Peyer's patch (tissue), 4 donors: Measurements from ENCODE around the gene CRABP2. TPM values are rescaled to one million over a fixed set of nuclear protein-coding genes. Genes with fewer than 3 reads are reported as not detected.

Experiments used
- DNase-seq, 3 donors: peaks; one replicate each; pipeline ENCODE4 v3.0.0-alpha.2; 2017 to 2019
- H3K27ac ChIP-seq, 4 donors: fragments of 200-600 bp; sonication (generic); one replicate each; pipeline ENCODE4 v1.5.1; 2016 to 2019
- H3K27me3 ChIP-seq, 2 donors: fragments of 200-600 bp; sonication (generic); one replicate each; pipeline ENCODE4 v1.5.1; 2019
- H3K36me3 ChIP-seq, 3 donors: fragments of 200-600 bp; sonication (generic); one replicate each; pipeline ENCODE4 v1.5.1; 2016 to 2019
- H3K4me1 ChIP-seq, 4 donors: fragments of 200-600 bp; sonication (generic); one replicate each; pipeline ENCODE4 v1.5.1; 2016 to 2019
- H3K4me3 ChIP-seq, 4 donors: fragments of 200-600 bp; sonication (generic); 1 replicate in 3 of 4; 2 replicates in 1 of 4; pipeline ENCODE4 v1.5.1; 2016 to 2019; ENCODE audit warnings: mild to moderate bottlenecking in 1 of 4
- H3K9me3 ChIP-seq, 4 donors: fragments of 200-600 bp; sonication (generic); one replicate each; pipeline ENCODE4 v1.5.1; 2016 to 2019; ENCODE audit warnings: mild to moderate bottlenecking in 1 of 4
- POLR2A ChIP-seq, 2 donors: fragments of 450-650 bp; IDR thresholded peaks; one replicate each; pipeline ENCODE4 v1.5.1; 2017; ENCODE audit warnings: antibody characterized with exemption in 2 of 2, mild to moderate bottlenecking in 2 of 2, moderate library complexity in 2 of 2
- total RNA-seq, 4 donors: library from RNA; depleted of rRNA; stranded (reverse); fragments of >200 nt; gene quantifications; one replicate each; pipeline ENCODE4 v1.1.0, GENCODE V29; 2016
- TF ChIP-seq, protein P1 (sequence below), 6 experiments: fragments of 450-650 bp in 4 of 6; fragments of 200-600 bp in 2 of 6; sonication (generic) in 1 of 6; IDR thresholded peaks; one replicate each; pipeline ENCODE4 v1.5.1; 2017 to 2019; ENCODE audit warnings: antibody characterized with exemption in 6 of 6, mild to moderate bottlenecking in 3 of 6, moderate library complexity in 1 of 6

CRABP2 gene
- total RNA-seq, 4 donors from 2014 or later = 3.6 to 5.0 TPM; not detected in 2

DNA sequence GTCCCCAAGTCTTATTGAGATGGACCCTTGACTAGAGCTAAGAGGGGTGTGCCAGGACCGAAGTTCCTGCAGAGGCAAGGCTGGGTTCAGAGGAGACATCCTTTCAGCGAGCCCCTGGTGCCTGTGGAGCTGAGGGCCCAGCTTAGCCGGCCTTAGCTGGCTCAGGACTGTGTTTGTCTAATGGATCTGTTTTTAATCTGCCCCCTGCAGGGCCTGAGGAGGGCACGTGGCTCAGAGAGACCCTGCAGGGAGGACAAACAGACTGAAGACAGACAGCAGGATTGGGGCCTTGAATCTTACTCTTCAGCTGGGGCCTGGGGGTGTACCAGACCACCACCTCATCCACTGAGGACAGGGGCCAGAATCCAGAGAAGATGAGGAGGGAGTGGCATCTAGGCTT is 1.6 kb downstream of the CRABP2 start:
- Histone ChIP-seq H3K9me3 (no peaks in the 10 kb centered on the region), H3K4me3 (no peak overlapping the region), H3K4me1 (peaks cover 7 to 28% (median 21%) of the 10 kb centered on the region in 4 donors), H3K27ac (no peak overlapping the region), H3K36me3 (no peaks in the 10 kb centered on the region), H3K27me3 (no peaks in the 10 kb centered on the region)
- TF ChIP-seq, protein P1, sequence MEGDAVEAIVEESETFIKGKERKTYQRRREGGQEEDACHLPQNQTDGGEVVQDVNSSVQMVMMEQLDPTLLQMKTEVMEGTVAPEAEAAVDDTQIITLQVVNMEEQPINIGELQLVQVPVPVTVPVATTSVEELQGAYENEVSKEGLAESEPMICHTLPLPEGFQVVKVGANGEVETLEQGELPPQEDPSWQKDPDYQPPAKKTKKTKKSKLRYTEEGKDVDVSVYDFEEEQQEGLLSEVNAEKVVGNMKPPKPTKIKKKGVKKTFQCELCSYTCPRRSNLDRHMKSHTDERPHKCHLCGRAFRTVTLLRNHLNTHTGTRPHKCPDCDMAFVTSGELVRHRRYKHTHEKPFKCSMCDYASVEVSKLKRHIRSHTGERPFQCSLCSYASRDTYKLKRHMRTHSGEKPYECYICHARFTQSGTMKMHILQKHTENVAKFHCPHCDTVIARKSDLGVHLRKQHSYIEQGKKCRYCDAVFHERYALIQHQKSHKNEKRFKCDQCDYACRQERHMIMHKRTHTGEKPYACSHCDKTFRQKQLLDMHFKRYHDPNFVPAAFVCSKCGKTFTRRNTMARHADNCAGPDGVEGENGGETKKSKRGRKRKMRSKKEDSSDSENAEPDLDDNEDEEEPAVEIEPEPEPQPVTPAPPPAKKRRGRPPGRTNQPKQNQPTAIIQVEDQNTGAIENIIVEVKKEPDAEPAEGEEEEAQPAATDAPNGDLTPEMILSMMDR (IDR thresholded peaks at IDR 0.05) = no peak
- TF ChIP-seq POLR2A (IDR thresholded peaks at IDR 0.05) = no peak
- no peak for DNase-seq

DNA sequence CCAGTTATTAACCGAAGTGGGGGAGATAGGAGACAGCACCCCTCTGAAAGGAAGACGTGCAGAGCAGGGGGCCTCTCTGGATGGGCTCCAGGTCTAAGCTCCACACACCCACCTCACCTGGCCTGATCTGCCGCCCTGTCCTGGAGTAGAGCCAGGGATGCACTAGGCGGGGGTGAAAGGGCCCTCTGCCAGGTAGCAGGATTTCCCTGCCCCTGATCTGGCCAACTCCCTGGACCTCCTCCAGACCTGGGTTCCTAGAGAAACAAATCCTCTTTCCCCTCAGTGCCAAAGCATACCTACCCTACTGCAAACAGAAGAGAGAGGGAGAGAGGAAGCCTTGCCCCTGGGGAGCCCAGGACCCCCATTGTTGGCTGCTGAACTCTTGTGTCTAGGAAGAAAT is 2.0 kb downstream of the CRABP2 start:
- TF ChIP-seq, protein P1 (IDR thresholded peaks at IDR 0.05) = no peak
- no peak for TF ChIP-seq POLR2A (IDR thresholded peaks at IDR 0.05)
- Histone ChIP-seq H3K36me3 (no peaks in the 10 kb centered on the region), H3K4me3 (no peak overlapping the region), H3K27me3 (no peaks in the 10 kb centered on the region), H3K4me1 (peaks cover 7 to 28% (median 21%) of the 10 kb centered on the region in 4 donors), H3K27ac (no peak overlapping the region), H3K9me3 (no peaks in the 10 kb centered on the region)
- no peak for DNase-seq

DNA sequence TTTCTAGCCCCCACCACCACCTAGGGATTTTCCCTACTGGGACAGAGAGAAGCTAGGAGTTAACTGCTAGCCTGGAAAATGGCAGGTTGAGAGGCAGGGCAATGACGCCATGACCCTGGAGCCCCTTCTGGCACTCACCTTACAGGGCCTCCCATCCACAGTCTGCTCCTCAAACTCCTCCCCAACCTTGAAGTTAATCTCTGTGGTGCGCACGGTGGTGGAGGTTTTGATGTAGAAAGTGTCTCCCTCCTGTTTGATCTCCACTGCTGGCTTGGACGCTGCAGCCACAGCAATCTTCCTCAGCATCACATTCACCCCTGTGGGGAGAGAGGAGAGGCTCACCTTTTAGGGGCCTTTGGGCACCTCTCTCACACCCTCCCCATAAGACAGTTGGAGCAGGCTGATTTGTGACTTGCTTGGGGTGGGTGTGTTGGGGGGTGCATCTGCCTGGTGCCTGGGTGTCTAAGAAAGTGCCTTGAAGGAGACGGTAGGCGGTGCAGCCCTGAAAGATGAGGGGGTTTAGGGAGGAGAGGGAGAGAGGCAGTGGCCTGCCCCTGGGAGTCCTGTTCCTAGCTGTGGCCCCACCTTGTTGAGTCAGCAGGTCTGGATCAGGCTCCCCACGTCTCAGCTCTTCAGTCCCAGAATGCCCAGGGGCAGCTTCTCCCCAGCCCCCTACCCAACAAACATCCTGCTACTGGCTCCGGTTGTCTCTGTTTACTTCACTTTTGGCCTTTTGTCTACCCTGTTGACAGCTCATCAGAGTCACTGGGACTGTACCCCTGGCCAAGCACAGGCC is 4.4 kb downstream of the CRABP2 start:
- H3K27ac ChIP-seq = no peak overlapping the region

DNA sequence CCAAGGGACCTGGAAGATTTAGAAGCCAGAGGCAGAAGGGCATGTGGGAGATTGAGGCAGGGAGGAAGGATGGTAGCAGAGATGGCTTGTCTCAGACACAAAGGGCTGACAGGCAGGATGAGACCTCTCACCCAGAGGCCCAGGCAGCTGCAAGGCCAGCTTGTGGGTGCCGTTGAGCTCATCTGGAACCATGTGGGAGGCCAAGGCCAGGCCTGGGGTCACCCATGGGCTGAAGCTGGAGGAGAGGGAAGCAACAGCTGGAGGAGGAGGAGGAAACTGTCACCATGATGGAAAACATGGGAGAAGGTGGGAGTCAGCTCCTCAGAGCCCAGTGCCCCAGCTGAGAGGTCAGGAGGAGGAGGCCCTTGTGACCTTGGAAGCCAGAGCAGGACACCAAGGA is 6.4 kb downstream of the CRABP2 start:
- no peak for DNase-seq
- H3K36me3 ChIP-seq = no peaks in the 10 kb centered on the region
- no peak for TF ChIP-seq POLR2A (IDR thresholded peaks at IDR 0.05)
- TF ChIP-seq, protein P1 (IDR thresholded peaks at IDR 0.05) = no peak
- H3K27ac ChIP-seq = no peak overlapping the region
- H3K4me3 ChIP-seq = no peak overlapping the region
- no peaks in the 10 kb centered on the region for H3K27me3 ChIP-seq
- no peaks in the 10 kb centered on the region for H3K4me1 ChIP-seq
- no peaks in the 10 kb centered on the region for H3K9me3 ChIP-seq

More for the DNA sequence above, 4.4 kb downstream of the CRABP2 start:
- H3K4me3 ChIP-seq = no peak overlapping the region
- H3K4me1 ChIP-seq = peaks cover 7 to 17% (median 15%) of the 10 kb centered on the region in 4 donors
- no peaks in the 10 kb centered on the region for H3K9me3 ChIP-seq
- DNase-seq = no peak
- H3K27me3 ChIP-seq = no peaks in the 10 kb centered on the region
- TF ChIP-seq POLR2A (IDR thresholded peaks at IDR 0.05) = no peak
- TF ChIP-seq, protein P1 (IDR thresholded peaks at IDR 0.05) = no peak
- no peaks in the 10 kb centered on the region for H3K36me3 ChIP-seq

DNA sequence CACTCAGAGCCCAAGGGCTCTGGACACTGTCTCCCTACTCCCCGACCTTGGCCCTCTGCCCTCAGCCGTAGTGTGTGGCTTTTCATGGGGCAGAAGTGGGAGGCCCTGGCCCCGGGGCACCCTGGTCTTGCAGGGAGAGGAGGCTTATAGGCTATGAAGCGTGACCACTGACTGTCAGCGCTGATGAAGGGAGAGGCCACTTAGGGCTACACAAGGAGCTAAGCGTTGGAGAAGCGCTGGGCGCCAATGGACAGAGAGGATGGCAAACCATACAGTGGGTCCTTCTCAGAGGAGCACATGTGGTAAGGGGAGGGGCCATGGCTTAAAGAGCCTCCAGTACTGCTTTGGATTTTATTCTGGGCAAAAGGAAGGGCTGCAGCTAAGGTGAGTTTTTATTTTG is 7.9 kb downstream of the CRABP2 start:
- Histone ChIP-seq H3K27me3 (no peaks in the 10 kb centered on the region), H3K4me3 (no peak overlapping the region), H3K36me3 (no peaks in the 10 kb centered on the region), H3K9me3 (no peaks in the 10 kb centered on the region), H3K27ac (no peak overlapping the region), H3K4me1 (peaks cover 0 to 8% (median 0%) of the 10 kb centered on the region in 4 donors)
- TF ChIP-seq, protein P1 (IDR thresholded peaks at IDR 0.05) = no peak
- TF ChIP-seq POLR2A (IDR thresholded peaks at IDR 0.05) = no peak
- DNase-seq = no peak
